HG03460 (cell line): ENCODE data around the gene DIPK1B.
"Not testable (repeated sequence)": the region's sequence is repeated elsewhere in the genome, so short reads cannot be mapped to it uniquely, and the experiment has no call there.

Source experiments
- ATAC-seq: cut with Tn5 transposase; IDR thresholded peaks from one replicate; pipeline ENCODE4 v1.9.1; 2021; ENCODE audit not compliant: unreplicated experiment

DIPK1B gene

DNA sequence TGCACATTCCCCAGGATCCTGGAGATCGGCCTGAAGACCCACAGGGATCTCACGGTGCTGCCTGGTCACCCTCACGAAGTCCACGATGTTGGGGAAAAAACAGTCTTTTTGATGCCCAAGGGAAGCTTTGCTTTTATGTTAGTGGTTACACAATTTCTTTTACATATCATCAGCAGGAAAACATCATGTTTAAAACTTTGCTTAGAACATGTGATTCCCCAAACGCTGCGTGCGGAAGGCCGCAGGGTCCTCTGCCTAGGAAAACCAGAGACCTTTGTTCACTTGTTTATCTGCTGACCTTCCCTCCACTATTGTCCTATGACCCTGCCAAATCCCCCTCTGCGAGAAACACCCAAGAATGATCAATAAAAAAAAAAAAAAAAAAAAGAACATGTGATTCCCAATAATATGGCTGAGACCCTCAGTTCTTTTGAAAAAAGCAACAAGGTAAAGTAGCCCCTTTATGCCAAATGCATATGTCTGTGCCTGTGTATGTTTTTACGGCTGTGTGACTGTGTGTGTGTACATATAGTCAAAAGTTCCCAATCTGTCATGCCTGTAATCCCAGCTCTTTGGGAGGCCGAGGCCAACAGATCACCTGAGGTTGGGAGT, 13.6 kb upstream of the DIPK1B start:
- no peak for ATAC-seq

DNA sequence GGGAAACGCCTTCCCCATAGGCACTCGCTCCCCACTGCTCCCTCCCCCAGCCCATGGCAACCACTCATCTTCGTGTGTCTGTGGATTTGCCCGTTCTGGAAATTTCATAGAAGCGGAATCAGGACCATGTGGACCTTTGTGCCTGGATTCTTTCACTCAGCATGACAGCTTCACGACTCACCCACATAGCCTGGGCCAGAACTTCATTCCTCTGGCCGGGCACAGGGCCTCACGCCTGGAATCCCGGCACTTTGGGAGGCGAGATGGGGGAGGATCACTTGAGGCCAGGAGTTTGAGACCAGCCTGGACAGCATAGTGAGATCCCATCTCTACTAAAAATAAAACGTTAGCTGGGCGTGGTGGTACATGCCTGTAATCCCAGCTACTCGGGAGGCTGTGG, 12.1 kb upstream of the DIPK1B start:
- ATAC-seq: no peak

DNA sequence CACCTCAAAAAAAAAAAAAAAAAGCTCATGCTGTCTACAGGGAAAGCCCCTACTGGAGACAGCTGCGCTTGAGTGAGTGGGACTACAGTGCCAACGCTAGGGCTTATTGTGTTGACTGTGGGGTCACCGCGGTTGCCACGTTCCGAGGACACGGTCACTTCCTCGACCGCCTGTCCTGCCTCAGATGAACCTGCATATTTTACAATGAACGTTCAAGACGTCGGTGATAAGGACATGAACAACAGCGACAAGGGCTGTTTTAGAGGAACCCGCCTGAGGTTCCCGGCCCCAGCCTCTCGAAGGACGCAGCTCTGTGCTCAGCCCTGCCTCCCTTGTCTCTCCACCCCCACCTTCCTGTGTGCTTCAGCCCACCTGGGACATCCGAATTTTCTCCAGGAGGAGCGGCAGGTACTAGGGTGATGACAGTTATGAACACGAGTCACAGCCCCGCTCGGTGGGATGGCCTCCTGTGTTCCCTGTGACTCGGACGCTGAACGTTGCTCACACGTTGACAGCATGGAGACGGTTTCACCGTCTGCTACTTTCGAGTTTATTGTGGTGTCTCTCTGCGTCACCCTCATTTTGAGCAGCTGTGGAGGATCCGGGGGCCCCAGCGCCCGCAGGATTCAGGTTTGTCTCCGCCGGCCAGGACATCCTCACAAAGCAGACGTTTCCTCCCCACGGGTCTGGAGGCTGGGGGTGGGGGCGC, 11.3 kb upstream of the DIPK1B start:
- ATAC-seq: no peak

DNA sequence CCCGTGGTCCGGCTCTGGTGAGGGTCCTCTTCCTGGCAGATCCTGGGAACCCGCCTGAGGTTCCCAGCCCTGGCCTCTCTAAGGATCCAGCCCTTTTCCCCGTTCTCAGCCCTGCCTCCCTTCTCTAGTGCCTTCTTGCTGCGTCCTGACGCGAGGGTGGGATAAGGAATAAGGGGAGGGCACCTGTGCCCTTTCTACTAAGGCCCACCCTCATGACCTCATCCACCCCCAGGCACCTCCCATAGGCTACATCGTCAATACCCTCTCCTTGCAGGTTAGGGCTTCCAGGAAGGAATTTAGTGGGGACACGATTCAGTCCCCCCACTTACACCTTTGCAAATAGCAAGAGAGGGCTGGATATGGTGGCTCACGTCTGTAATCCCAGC, 10.7 kb upstream of the DIPK1B start:
- ATAC-seq: no peak

DNA sequence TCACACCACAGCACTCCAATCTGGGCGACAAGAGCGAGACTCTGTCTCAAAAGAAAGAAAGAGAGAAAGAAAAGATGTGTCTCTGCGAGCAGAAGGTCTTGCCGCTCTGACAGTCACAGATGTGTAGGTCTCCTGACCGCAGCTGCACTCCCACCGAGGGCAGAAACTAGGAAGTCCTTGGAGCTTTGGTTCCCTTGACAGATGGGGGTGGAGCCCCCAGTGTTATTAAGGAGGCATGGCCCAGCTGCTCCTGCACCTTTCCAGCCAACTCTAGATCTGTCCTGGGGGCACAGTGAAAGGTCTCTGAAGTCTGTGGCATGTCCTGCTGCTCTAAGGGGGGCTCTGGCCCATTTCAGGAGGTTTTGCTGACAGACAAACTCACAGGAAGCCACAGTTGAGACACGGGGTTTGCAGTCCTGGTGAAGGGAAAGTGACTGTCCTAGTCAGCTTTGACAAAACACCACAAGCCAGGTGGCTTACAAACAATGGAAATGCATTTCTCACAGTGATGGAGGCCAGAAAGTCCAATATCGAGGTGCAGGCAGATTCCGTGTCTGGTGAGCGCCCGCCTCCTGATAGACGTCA, 9.0 kb upstream of the DIPK1B start:
- no peak for ATAC-seq

DNA sequence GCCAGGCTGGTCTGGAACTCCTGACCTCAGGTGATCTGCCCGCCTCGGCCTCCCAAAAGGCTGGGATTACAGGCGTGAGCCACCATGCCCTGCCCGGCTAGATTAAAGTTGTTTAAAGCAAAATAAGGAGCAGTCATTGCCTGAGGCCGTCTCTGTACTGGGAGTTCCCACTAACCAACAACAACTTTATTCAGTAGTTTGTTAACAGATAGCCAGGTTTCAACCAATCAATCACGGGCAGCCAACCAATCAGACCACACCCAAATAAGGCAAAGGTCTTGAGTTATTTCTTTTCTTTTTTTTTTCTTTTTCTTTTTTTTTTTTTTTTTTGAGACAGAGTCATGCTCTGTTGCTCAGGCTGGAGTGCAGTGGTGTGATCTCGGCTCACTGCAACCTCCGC, 7.6 kb upstream of the DIPK1B start:
- ATAC-seq: not testable (repeated sequence)

DNA sequence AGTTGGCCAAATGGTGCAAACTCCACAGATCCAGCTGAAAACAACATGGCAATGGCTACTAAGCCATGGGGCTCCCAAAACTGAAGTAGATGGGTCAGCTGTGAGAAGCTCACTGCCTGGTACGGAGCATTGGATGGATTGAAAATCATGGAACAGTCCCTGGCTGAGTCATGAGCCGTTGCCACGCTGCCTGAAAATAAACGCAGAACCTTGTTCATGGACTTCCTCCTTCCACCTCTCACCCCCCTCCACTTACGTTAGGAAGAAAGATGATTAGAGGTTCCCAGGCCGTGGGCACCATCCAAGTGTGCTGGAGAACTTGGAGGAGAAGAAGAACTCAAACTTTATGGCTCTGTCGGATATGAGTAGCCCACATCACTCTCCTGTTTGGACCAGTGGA, 6.8 kb upstream of the DIPK1B start:
- ATAC-seq: no peak

DNA sequence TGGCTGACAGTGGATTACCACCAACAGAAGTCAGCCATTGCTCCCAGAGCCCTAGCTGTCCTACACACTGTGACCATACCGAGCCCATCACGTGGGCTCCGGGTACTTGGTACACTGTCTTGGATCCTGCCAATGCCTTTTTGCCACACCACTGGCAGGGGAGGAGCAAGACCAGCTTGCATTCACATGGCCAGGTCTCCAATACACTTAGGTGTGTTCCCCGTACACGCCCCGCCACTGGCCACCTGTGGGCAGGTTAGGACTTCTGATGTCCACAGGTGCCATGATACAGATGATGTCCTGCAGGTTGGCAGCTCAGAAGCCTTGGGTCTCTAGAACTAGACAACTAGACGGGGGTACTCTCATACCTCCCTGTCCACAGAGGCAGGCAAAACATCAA, 5.4 kb upstream of the DIPK1B start:
- no peak for ATAC-seq

DNA sequence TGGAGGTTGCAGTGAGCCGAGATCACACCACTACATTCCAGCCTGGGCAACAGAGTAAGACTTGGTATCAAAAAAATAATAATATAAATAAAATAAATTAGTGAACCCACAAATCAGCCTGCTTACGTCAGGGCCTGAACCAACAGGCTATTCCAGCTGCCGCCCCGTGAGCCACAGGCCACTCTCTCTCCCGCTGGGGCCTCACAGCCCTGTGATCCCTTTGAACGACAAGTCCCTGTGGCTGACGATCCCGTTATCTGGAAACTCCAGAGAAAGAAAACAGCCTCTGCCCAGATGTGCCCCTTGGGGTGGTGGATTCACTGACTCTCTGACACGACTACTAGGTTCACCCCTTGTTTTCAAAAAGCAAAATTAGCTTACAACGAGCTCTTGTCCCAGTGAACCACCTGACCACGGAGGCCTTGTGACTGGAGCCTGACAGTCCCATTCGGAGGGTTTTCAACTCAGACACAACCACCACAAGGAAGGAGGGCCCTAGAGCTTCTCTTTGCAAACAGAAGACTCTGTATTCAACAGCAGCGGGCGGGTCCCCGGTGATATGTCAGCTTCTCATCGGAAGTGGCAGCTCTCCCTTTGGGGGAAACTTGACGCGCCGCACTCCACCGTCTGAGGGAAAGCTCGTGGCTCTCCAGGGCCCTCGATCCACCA, 4.4 kb upstream of the DIPK1B start:
- ATAC-seq: no peak

DNA sequence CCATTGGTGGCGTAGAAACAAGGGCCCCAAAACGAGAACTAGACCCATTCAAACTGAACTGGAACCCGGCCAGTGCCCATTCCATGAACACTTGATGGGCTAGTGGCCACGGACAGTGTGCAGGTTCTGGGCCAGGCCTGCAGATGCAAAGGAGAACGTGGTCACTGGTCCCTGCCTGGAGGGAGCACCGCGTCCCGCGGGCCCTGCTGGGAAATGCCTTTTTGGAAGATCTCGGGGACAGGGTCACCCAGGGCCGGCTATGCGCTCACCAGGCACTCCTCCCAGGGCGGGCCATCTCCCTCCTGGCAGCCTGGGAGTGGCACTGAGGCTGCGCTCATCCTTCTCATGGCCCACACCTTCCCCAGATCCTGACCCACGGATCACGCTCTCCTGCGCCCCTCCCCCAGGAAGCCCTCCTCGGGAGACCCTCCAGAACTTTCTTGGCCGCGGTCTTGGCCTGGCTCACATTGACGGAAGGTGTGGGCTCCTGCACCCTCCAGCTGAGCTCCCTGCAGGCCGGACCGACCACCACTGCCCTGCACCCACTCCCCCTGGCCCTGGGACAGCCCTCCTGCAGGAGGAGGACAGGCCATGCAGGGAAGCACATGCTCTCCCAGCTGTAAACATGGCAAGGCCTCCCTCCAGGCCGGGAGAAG, 2.8 kb upstream of the DIPK1B start:
- ATAC-seq: no peak

DNA sequence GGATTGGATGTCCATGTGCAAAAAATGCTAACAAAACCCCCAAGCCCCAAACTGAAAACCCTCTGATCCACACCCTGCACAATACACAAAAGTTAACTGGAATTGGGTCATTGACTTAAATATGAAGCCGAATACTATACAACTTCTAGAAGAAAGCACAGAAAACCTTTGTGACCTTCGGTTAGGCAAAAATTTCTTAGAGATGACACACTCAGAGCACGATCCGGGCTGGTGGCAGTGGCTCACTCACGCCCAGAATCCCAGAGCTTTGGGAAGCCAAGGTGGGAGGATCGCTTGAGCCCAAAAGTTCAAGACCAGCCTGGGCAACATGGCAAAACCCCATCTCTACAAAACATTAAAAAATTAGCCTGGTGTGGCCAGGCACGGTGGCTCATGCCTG, 1.8 kb upstream of the DIPK1B start:
- ATAC-seq: no peak

DNA sequence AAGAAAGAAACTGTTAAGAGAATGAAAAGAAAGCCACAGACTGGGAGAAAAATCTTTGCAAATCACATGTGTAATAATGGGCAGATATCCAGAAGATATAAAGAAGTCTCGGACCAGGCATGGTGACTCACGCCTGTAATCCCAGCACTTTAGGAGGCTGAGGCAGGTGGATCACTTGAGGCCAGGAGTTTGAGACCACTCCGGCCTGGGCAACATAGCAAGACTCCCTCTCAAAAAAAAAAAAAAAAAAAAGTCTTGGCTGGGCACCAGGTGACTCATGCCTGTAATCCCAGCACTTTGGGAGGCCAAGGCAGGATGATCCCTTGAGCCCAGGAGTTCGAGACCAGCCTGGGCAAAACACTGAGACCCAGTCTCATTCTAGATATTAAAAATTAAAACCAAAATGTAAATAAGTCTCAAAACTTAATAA, 1.1 kb upstream of the DIPK1B start:
- not testable (repeated sequence) for ATAC-seq

DNA sequence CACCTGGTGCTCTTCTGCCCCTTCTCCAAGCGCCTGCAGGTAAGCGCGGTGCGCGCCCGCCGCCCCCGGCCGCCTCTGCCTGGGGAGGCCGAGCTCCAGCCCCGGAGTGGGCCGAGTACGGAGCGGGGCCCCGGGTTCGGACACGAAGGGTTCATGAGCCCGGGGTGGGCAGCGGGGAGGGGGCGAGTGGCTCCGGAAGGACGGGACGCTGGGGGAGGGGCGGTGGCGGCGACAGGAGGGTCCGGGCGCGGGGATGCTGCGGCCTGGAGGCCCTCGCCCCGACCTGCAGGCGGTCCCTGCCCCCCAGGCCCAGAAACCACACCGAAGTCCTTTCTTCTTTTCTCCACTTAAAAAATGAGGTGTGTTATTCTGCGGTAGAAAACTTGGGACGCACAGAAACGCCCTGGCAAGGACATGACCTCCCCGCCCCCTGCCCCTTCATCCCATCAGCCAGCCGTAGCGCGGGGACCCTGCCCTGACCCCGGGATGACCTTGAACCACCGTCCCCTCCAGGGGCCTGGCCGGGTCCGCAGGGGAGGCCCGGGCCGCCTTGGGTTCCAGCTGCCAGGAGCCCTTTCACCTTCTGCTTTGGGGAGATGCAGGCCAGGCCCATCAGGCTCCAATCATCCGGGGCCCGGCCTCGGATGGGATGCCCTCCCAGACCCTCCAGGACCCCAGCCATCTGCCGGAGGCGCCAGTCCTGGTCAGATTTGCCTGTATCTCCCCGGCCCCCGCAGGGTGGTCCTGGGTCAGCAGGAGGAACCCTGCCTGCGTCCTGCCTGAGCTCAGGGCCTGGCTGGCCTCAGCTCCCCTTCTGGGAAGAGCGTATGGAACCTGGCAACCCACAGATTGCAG, 545 bp downstream of the DIPK1B start:
- no peak for ATAC-seq

DNA sequence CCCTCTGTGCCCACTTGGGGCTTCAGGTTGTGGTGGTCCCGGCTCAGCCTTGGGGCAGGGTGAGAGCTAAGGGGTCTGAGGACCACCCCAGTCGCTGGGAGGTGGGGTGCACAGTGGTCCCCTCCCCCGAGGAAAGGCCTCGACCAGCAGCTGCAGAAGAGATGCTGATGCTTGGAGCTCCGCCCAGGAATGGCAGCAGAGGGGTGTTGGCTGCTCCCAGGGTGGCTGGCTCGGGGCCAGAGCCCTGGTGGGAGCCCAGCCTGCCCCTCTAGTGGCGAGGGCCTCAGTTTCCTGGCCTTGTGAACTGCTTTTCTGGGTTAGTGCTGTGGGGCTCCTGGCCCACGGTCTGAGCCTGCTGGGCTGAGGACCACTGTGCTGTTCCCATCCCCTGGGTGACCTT, 1.2 kb downstream of the DIPK1B start:
- no peak for ATAC-seq

DNA sequence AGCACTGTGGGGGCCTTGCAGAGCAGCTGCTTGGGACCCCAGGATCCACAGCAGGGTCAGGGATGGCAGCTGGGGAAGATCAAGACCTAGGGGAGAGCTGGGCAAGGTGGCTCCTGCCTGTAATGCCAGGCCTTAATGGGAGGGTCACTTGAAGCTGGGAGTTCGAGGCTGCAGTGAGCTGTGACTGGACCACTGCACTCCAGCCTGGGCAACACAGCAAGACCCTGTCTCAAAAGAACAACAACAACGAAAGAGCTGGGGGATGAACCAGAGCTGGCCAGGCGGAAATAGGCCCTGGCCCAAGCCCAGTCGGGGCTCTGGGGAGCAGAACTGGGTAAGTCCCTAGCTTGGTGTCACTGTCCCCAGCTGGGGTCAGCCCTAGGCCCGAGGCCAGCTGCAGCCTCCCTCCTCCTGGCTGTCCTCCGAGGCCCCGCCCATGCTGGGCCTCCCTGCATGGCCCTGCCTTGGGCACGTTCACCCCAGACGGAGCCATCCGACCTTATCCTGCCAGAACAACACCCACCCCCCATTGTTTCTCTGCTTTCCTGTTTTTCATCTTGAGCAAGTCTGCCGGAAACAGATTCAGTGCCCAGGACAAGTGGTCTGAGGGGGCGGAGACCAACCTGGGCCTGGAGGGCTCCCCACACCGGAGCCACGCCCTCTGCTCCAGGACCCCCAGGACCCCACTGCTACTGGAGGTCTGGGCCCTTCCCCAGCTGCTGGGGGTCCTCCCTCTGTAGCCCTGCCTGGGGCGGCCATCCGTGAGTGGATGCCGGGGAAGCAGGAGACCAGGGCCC, 1.9 kb downstream of the DIPK1B start:
- ATAC-seq: no peak

DNA sequence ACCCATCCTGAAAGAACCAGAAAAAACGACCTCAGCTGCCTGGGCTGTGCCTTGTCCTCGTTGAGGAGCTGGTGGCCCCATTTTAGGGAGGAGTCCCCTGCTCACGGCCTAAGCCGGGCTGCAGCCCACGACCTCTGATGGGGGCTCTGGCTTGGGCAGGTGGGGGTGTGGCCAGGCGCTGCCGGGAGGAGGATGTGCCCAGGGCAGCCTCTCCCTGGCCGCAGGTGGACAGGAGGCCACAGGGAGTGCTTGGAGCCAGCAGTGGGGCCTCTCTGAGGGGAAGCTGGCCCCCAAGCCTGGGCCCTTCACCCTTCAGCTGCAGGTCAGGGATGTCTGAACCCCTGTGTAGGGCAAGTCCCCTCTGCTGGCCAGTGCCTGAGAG, 2.5 kb downstream of the DIPK1B start:
- no peak for ATAC-seq

DNA sequence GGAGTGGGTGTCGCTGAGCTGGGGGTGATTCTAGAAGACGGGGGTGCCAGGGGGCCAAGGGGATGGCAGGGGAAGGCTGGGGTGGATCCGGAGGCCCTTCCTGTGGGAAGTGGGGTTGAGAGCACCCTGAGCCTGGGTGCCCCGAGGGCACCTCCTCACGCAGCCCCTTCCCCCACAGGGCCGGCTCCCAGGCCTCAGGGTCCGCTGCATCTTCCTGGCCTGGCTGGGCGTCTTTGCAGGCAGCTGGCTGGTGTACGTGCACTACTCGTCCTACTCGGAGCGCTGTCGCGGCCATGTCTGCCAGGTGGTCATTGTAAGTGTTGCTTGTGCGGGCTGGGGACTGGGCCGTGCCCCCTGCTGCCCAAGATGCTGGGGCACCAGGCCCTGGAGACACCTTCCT, 5.0 kb downstream of the DIPK1B start:
- no peak for ATAC-seq

DNA sequence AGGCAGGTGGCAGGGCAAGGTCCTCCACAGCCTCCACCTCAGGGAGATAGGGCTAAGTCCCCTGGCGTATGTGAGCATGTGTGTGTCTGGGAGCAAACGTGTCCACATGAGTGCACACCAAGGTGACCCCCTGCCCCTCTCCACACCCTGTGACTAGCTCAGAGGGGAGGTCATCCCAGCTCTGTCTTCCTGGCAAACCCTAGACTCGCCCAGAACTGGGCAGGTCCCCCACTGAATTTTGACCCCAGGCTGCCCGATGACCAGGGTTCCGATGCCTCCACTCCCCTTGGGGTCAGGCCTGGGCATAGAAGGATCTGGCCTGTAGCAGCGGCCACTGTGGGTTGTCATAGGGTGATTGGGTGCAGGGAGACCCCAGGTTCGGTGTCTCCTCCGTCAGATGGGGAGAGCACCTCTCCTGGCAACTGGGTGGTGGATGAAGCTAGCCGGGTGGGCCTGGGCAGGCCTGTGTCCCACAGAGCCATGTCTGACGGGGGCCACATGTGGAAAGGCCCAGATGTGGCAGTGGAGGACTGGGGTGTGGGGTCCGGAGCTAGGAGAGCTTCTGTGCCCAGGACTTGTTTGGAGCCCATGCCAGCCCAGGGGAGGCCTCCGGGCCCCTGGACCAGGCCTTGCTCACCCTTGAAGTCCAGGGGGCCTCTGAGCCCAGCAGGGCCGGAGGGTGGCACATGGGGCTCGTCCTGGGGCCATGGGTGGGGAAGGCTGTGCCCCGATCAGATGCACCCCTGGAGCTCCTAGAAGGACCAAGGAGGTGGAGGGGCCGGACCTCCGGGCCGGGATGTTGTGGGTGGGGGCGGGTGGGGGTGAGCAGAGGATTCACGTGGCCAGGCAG, 6.2 kb downstream of the DIPK1B start:
- no peak for ATAC-seq
